T-helper 1 cell treated with Interleukin-12 subunit alpha and Interleukin-12 subunit beta and Interleukin-4 antibody, amounts not matched to agents 30 μg/mL and 1 μg/mL, for 36 hours (primary cell): ENCODE measurements around the gene ZBTB7C.

Experiments
- H3K27ac Mint-ChIP-seq: one replicate; pipeline ENCODE4 v1.8.0; 2021; ENCODE audit warnings: mild to moderate bottlenecking, mixed read lengths
- H3K27me3 Mint-ChIP-seq: one replicate; pipeline ENCODE4 v1.8.0; 2021; ENCODE audit warnings: low read depth, mixed read lengths
- H3K36me3 Mint-ChIP-seq: one replicate; pipeline ENCODE4 v1.8.0; 2021; ENCODE audit warnings: low read depth, mixed read lengths
- H3K4me1 Mint-ChIP-seq: one replicate; pipeline ENCODE4 v1.8.0; 2021; ENCODE audit warnings: low read depth, mixed read lengths
- H3K4me3 Mint-ChIP-seq: one replicate; pipeline ENCODE4 v1.8.0; 2021; ENCODE audit warnings: mild to moderate bottlenecking, moderate library complexity, mixed read lengths
- H3K9me3 Mint-ChIP-seq: one replicate; pipeline ENCODE4 v1.8.0; 2021; ENCODE audit warnings: mixed read lengths

Gene ZBTB7C

DNA sequence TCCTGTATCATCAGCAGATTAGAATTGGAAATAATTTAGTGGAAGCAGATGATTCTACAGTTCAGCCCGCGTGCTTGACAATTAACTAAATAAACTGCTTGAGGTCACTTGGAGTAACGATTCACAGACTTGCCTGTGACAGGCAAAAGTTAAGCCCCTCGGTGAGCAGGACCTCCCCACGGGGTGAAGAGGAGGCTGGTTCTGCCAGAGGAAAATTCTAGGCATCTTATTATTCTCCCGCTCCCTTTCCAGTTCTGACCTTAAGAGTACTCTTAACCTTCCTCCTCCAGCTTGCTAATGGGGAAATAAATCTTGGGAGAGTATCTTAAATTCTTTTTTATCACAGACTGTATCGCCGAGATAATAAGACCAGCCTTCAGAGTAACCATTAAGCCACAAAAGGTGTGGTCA is 309.0 kb downstream of the ZBTB7C start:
- H3K27ac Mint-ChIP-seq, result no peak overlapping the region
- H3K4me3 Mint-ChIP-seq, result no peak overlapping the region
- no peaks in the 10 kb centered on the region for H3K9me3 Mint-ChIP-seq
- H3K27me3 Mint-ChIP-seq, result peaks cover 15% of the 10 kb centered on the region
- no peaks in the 10 kb centered on the region for H3K4me1 Mint-ChIP-seq
- H3K36me3 Mint-ChIP-seq, result no peaks in the 10 kb centered on the region

DNA sequence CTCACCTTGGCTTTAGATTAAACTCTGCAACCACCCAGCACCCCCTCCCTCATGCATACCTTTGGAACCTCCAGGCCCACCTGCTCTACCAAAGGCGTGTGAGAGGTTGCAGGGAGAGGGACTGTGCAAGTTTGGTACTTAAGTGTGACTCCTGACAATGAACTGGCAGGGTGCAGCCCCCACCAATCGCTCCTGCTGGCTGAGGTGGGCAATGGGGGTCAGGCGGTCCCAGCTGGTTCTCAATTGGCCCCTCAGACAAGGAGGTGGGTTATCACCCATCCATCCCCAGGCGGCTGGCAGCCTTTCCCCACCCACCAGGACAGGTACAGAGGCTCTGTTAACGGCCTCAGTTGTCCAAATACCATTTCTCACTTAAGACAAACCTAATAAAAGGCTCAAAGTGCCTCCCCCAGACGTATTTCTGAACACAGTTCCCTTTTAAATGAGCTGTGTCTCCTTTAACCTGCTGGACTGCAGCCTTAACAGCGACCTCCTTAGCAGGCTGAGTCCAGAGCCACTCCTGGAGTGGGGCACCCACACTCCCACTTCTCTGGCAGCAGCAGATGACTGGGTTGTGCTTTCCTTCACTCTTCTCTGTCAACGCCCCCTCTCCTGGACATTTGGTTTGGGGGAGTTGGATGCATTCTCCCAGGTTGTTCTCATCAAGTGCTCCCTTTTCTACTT is 309.6 kb downstream of the ZBTB7C start:
- Mint-ChIP-seq H3K4me1 (no peaks in the 10 kb centered on the region), H3K9me3 (no peaks in the 10 kb centered on the region), H3K27me3 (peaks cover 12% of the 10 kb centered on the region), H3K4me3 (no peak overlapping the region), H3K27ac (no peak overlapping the region), H3K36me3 (no peaks in the 10 kb centered on the region)

DNA sequence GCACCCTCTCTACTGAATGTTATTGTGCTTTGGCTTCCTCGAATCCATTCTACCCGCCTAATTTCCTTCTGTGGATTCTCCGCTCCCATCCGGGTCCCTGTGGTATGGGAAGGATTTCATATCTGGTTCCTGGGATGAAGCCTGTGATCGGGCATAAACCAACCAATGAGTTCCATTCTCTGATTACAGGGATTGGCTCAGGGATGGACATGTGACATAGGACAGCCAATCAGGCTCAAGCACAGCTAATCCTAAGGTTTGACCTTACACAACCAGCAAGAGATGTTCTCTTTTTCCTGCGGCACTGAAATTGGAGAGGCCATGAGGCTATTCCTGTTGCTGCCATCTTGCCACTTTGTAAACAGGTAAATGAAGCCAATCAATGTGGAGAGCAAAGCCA is 310.6 kb downstream of the ZBTB7C start:
- H3K4me1 Mint-ChIP-seq, result no peaks in the 10 kb centered on the region
- H3K4me3 Mint-ChIP-seq, result no peak overlapping the region
- H3K36me3 Mint-ChIP-seq, result no peaks in the 10 kb centered on the region
- peaks cover 11% of the 10 kb centered on the region for H3K27me3 Mint-ChIP-seq
- H3K27ac Mint-ChIP-seq, result no peak overlapping the region
- no peaks in the 10 kb centered on the region for H3K9me3 Mint-ChIP-seq

DNA sequence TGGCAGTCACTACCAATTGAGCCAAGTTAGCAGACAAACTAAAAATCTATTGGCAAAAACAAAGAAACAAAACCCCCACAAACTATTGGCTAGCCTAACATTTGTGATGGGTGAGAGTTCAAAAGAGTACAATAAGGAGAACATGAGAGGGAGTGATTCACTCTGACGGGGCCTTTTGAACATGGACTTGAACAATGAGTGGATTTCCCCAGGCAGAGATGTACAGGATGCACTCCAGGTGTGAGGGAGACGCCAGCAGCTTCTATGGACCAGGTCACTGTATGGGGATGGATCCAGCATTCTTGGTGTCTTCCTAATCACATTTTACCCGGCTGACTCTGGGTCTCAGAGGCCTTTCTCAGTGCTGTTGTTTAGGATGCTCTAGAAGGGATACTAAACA is 311.2 kb downstream of the ZBTB7C start:
- H3K4me3 Mint-ChIP-seq, result no peak overlapping the region
- H3K4me1 Mint-ChIP-seq, result no peaks in the 10 kb centered on the region
- peaks cover 17% of the 10 kb centered on the region for H3K27me3 Mint-ChIP-seq
- H3K36me3 Mint-ChIP-seq, result no peaks in the 10 kb centered on the region
- H3K9me3 Mint-ChIP-seq, result no peaks in the 10 kb centered on the region
- no peak overlapping the region for H3K27ac Mint-ChIP-seq

GRCh38 chr18:48095726-48096125 is 313.5 kb downstream of the ZBTB7C start:
- H3K4me1 Mint-ChIP-seq, result no peaks in the 10 kb centered on the region
- peaks cover 14% of the 10 kb centered on the region for H3K27me3 Mint-ChIP-seq
- H3K4me3 Mint-ChIP-seq, result no peak overlapping the region
- no peaks in the 10 kb centered on the region for H3K9me3 Mint-ChIP-seq
- H3K36me3 Mint-ChIP-seq, result no peaks in the 10 kb centered on the region
- no peak overlapping the region for H3K27ac Mint-ChIP-seq

DNA sequence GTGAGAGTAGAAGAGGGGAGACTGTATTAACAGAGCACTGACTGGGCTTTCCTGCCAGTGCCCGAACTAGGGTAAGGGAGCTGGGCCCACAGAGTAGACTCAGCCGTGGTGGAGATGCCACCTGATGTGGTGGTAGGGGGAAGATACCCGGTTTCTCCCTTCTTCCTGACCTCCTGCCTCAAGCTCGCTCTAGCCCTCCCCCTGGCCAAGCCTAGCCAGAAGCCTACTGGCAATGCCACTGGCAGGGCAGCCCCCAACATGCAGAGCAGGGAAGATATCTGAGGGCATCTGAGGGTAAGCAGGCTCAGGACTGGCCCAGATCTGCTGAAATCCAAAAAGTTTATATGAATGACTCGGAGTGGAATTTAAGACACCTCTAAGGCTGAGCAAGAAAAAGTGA is 316.1 kb downstream of the ZBTB7C start:
- H3K36me3 Mint-ChIP-seq, result no peaks in the 10 kb centered on the region
- peaks cover 15% of the 10 kb centered on the region for H3K27me3 Mint-ChIP-seq
- H3K4me3 Mint-ChIP-seq, result no peak overlapping the region
- no peaks in the 10 kb centered on the region for H3K9me3 Mint-ChIP-seq
- no peak overlapping the region for H3K27ac Mint-ChIP-seq
- no peaks in the 10 kb centered on the region for H3K4me1 Mint-ChIP-seq

DNA sequence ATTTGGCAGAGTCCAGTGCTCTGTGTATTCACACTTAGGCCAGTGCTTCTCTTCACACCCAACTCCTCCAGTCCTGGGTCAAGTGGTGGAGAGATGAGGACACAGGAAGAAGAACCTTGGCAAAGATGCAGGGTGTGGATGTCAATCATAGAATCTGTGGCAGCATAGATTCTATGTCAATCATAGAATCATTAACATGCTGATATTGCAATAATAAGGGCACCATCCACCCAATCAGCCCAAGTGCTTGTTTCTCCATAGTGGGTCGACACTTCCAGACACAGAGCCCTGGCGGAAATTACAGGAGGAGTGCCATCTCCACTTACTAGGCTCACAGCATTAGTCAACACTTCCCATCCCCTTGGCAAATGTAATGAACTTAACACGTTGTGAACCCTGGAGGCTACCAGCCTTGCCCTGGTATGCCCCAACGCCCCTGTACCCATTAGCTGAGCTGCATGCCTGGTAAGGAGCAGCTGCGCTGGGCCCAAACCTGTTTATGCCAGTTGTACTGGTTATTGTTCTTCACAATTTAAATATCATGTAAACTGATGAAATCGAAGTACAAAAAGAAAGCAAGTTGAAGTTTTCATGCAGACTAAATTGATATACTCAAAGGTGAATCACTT is 317.2 kb downstream of the ZBTB7C start:
- Mint-ChIP-seq H3K9me3 (no peaks in the 10 kb centered on the region), H3K36me3 (no peaks in the 10 kb centered on the region), H3K4me3 (no peak overlapping the region), H3K4me1 (no peaks in the 10 kb centered on the region), H3K27me3 (peaks cover 20% of the 10 kb centered on the region), H3K27ac (no peak overlapping the region)

DNA sequence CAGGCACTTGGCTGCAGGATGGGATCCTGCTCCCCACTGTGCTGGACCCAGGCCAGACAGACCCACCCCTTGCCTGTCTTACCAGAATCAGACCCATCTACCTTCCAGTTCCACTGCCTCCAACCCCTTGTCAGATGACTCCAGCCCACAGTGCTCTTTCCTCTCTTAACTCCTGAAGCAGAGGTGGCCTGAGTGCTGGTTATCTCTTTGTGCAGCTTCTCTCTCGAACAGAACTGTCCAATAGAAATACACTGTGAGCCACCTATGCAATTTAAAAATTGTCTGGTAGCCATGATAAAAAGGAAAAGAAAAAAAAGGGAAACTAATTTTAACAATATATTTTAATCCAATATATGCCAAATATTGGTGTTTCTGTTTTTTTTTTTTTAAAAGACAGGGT is 318.5 kb downstream of the ZBTB7C start:
- Mint-ChIP-seq H3K27me3 (peaks cover 20% of the 10 kb centered on the region), H3K4me3 (no peak overlapping the region), H3K27ac (no peak overlapping the region), H3K4me1 (no peaks in the 10 kb centered on the region), H3K36me3 (no peaks in the 10 kb centered on the region), H3K9me3 (no peaks in the 10 kb centered on the region)

DNA sequence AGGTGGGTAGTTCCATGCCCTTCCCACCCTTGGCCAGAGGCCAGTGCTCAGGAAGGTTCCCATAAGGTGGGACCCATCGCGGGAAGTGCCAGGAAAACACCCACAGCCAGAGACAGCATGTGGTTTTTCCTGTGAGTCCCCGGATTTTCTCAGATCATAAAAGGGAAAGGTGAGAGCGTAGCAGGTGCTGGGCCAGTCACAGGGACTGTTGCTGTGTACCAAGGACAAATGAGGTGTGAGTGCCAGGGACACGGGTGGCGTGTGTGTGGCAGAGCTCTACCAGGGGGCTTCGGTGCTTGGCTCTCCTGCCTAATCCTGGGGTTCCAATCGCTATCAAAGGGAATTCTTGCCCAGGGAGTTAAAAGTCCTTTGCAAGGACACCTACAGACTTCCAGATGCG is 319.2 kb downstream of the ZBTB7C start:
- Mint-ChIP-seq H3K27ac (no peak overlapping the region), H3K4me1 (no peaks in the 10 kb centered on the region)

GRCh38 chr18:48085781-48086487 is 323.2 kb downstream of the ZBTB7C start:
- Mint-ChIP-seq H3K9me3 (no peaks in the 10 kb centered on the region), H3K36me3 (no peaks in the 10 kb centered on the region), H3K27ac (no peak overlapping the region), H3K27me3 (peaks cover 6% of the 10 kb centered on the region), H3K4me3 (no peak overlapping the region), H3K4me1 (no peaks in the 10 kb centered on the region)

More for the DNA sequence above, 319.2 kb downstream of the ZBTB7C start:
- no peaks in the 10 kb centered on the region for H3K9me3 Mint-ChIP-seq
- H3K27me3 Mint-ChIP-seq, result peaks cover 20% of the 10 kb centered on the region
- H3K4me3 Mint-ChIP-seq, result no peak overlapping the region
- H3K36me3 Mint-ChIP-seq, result no peaks in the 10 kb centered on the region

DNA sequence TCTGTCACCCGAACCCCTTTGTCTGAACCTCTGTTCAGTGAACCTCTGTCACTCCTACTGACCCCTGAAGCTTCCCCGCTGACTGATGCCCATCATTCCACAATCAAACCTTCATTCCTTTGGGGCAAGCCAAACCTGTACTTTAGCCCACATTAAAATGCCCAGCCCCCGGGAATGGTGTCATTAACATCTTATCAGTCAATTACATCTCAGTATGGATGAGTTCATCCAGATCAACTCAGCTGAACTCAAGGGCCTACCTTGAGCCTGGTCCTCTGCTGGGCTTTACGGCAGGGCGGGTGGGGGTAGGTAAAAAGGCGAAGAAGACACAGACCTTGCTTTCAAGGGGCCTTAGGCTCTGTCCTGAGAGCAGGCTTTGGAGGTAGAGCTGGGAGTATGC is 324.3 kb downstream of the ZBTB7C start:
- H3K4me3 Mint-ChIP-seq, result no peak overlapping the region
- H3K4me1 Mint-ChIP-seq, result no peaks in the 10 kb centered on the region
- no peaks in the 10 kb centered on the region for H3K36me3 Mint-ChIP-seq
- H3K27ac Mint-ChIP-seq, result no peak overlapping the region
- H3K27me3 Mint-ChIP-seq, result peaks cover 6% of the 10 kb centered on the region
- H3K9me3 Mint-ChIP-seq, result no peaks in the 10 kb centered on the region

GRCh38 chr18:48084041-48084757 is 325.0 kb downstream of the ZBTB7C start:
- no peak overlapping the region for H3K4me3 Mint-ChIP-seq
- H3K4me1 Mint-ChIP-seq, result no peaks in the 10 kb centered on the region
- H3K27me3 Mint-ChIP-seq, result peaks cover 6% of the 10 kb centered on the region
- H3K36me3 Mint-ChIP-seq, result no peaks in the 10 kb centered on the region
- no peaks in the 10 kb centered on the region for H3K9me3 Mint-ChIP-seq
- no peak overlapping the region for H3K27ac Mint-ChIP-seq

DNA sequence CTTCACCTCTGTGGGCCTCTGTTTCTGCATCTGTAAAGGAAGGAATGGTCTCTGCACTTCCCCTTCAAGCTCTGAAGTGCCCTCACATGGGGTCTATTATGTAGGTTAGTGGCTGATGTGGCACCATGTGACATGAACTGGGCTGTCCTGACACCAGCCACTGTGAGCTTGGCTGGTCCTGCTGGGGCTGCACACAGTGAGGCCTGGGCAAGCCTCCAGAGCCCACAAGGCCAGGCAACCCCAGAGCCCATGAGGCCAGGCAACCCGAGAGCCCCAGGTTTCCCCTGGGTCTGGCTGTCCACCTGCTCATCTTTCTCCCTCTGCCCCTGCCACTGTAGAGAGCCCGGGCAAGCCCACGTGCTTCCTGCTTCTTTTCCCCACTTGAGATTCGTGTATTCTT is 328.6 kb downstream of the ZBTB7C start:
- H3K4me3 Mint-ChIP-seq, result no peak overlapping the region

DNA sequence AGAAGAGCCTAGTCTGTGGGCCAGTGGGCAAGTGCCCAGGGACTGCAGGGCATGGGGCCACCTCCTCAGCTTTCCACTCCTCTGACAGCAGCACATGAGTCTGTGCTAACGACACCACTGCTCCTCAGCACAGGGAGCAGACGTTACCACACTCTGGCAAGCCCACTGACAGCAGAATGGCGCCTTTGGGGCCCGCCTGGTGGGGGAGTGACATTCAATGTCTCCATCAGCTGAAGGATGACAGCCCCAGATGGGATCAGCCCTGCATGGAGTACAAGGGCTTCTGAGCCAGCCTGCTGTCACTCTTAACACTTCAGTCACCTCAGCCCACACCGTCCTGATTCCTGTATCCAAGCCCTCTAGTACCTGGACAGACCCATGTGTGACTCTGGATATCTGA is 329.3 kb downstream of the ZBTB7C start:
- Mint-ChIP-seq H3K4me3 (no peak overlapping the region), H3K4me1 (no peaks in the 10 kb centered on the region), H3K27ac (no peak overlapping the region), H3K9me3 (no peaks in the 10 kb centered on the region), H3K36me3 (no peaks in the 10 kb centered on the region), H3K27me3 (no peaks in the 10 kb centered on the region)

More for the DNA sequence above, 328.6 kb downstream of the ZBTB7C start:
- no peaks in the 10 kb centered on the region for H3K36me3 Mint-ChIP-seq
- no peaks in the 10 kb centered on the region for H3K4me1 Mint-ChIP-seq
- no peaks in the 10 kb centered on the region for H3K27me3 Mint-ChIP-seq
- H3K9me3 Mint-ChIP-seq, result no peaks in the 10 kb centered on the region
- H3K27ac Mint-ChIP-seq, result no peak overlapping the region
